Activated B cell treated with CpG ODN at 0.5 μM for 24 hours (primary cell): ENCODE data around the gene LIF. TPM values are rescaled to one million over a fixed set of nuclear protein-coding genes. Genes with fewer than 3 reads are reported as not detected.

Experiments used
- ATAC-seq: fragments of 200-7000 bp; cut with Tn5 transposase; one replicate; pipeline ENCODE4 v1.10.0; 2021; ENCODE audit warnings: low read depth, mild to moderate bottlenecking, moderate library complexity
- CTCF ChIA-PET: fragments of 350-600 bp; sonication (Branson Sonifier 250); formaldehyde crosslinking; loops from one replicate; lab custom pipeline; 2021; ENCODE audit warnings: antibody characterized with exemption; lab: Charles Lee
- POLR2A ChIA-PET: fragments of 350-600 bp; sonication (Branson Sonifier 250); formaldehyde crosslinking; loops from one replicate; lab custom pipeline; 2021; ENCODE audit warnings: antibody characterized with exemption; lab: Charles Lee
- DNase-seq: peaks from one replicate; pipeline ENCODE4 v3.0.0; 2022
- H3K27ac Mint-ChIP-seq: one replicate; pipeline ENCODE4 v1.8.0; 2020; ENCODE audit warnings: mixed read lengths
- H3K27me3 Mint-ChIP-seq: one replicate; pipeline ENCODE4 v1.8.0; 2021; ENCODE audit warnings: mixed read lengths
- H3K36me3 Mint-ChIP-seq: one replicate; pipeline ENCODE4 v1.8.0; 2021; ENCODE audit warnings: low read depth, mixed read lengths
- H3K4me1 Mint-ChIP-seq: one replicate; pipeline ENCODE4 v1.8.0; 2021; ENCODE audit warnings: mixed read lengths
- H3K4me3 Mint-ChIP-seq: one replicate; pipeline ENCODE4 v1.8.0; 2020; ENCODE audit warnings: mild to moderate bottlenecking, mixed read lengths
- H3K9me3 Mint-ChIP-seq: one replicate; pipeline ENCODE4 v1.8.0; 2020; ENCODE audit warnings: mixed read lengths
- CTCF ChIP-seq: fragments of 200-600 bp; IDR thresholded peaks from one replicate; pipeline ENCODE4 v1.8.0; 2022; ENCODE audit warnings: antibody characterized with exemption, mild to moderate bottlenecking
- intact Hi-C: fragments of 100-400 bp; cut with micrococcal nuclease; formaldehyde crosslinking; loops from one replicate; pipeline ENCODE4 v1.15.1; 2024
- total RNA-seq: library from RNA; stranded (reverse); gene quantifications from 2 replicates; pipeline ENCODE4 v1.2.3, GENCODE V29; 2022

LIF gene
- total RNA-seq, 1 donor from 2014 or later = 0.44 TPM

GRCh38 chr22:30248484-30248883 is 1.9 kb upstream of the LIF start:
- ATAC-seq (no peak), DNase-seq (no peak)
- peaks cover 14% of the 10 kb centered on the region for H3K4me1 Mint-ChIP-seq
- H3K9me3 Mint-ChIP-seq = no peaks in the 10 kb centered on the region
- H3K27me3 Mint-ChIP-seq = peaks cover 40% of the 10 kb centered on the region
- POLR2A ChIA-PET = no interaction called here
- CTCF ChIA-PET = interaction anchor here (0.6 kb wide), 1 partner anchor 33 kb away, joined by 3 read pairs; no protein-coding TSS in a partner anchor
- intact Hi-C loops = no loop called here
- H3K4me3 Mint-ChIP-seq = no peak overlapping the region
- no peaks in the 10 kb centered on the region for H3K36me3 Mint-ChIP-seq
- H3K27ac Mint-ChIP-seq = no peak overlapping the region
- no peak for TF ChIP-seq CTCF

GRCh38 chr22:30247974-30248373 is 1.4 kb upstream of the LIF start:
- Mint-ChIP-seq H3K4me1 (peaks cover 14% of the 10 kb centered on the region), H3K27me3 (peaks cover 40% of the 10 kb centered on the region), H3K36me3 (no peaks in the 10 kb centered on the region), H3K4me3 (no peak overlapping the region), H3K27ac (no peak overlapping the region), H3K9me3 (no peaks in the 10 kb centered on the region)
- no peak for TF ChIP-seq CTCF
- ATAC-seq (no peak), DNase-seq (no peak)
- ChIA-PET CTCF (interaction anchor here (0.6 kb wide), 1 partner anchor 33 kb away, joined by 3 read pairs; no protein-coding TSS in a partner anchor), POLR2A (no interaction called here)
- intact Hi-C loops = no loop called here

GRCh38 chr22:30247561-30247960 is 1.0 kb upstream of the LIF start:
- Mint-ChIP-seq H3K4me1 (peaks cover 14% of the 10 kb centered on the region), H3K36me3 (no peaks in the 10 kb centered on the region), H3K27me3 (peaks cover 40% of the 10 kb centered on the region), H3K4me3 (no peak overlapping the region), H3K9me3 (no peaks in the 10 kb centered on the region), H3K27ac (no peak overlapping the region)
- DNase-seq = no peak
- ChIA-PET CTCF (no interaction called here), POLR2A (no interaction called here)
- intact Hi-C loops = no loop called here
- ATAC-seq = no peak
- TF ChIP-seq CTCF = no peak

DNA sequence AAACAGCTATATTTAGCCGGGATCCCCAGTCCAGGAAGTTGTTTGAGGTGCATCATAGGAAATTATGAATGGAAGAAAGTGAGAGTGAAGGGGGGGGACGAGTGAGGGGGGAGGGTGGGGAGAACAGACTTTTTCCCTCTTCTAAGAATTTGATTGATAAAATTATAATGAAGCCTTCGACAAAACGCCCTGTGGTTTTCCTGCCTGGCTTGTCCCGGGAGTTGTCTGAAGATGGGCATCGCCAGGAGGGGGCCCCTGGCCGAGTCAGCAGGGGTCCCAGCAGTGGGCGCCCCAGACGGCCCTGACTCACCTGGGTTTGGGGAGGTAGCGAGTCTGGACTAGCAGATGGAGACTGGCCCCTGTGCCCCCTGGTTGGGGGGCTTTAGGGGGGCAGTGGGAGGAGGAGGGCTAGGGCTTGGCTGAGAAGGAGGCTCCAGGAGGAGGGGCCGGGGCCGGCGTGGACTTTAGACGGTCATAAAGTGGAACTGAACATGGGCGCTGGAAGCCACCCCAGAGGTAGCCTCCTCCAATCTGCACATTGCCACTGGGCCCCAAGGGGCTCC is 336 bp upstream of the LIF start:
- no peaks in the 10 kb centered on the region for H3K9me3 Mint-ChIP-seq
- ATAC-seq (no peak), DNase-seq (no peak)
- no peak overlapping the region for H3K27ac Mint-ChIP-seq
- ChIA-PET POLR2A (interaction anchor here (0.7 kb wide), 1 partner anchor 8 kb away, joined by 3 read pairs; no protein-coding TSS in a partner anchor), CTCF (no interaction called here)
- H3K36me3 Mint-ChIP-seq = no peaks in the 10 kb centered on the region
- TF ChIP-seq CTCF = no peak
- no peak overlapping the region for H3K4me3 Mint-ChIP-seq
- H3K27me3 Mint-ChIP-seq = peaks cover 40% of the 10 kb centered on the region
- intact Hi-C loops = no loop called here
- peaks cover 14% of the 10 kb centered on the region for H3K4me1 Mint-ChIP-seq

DNA sequence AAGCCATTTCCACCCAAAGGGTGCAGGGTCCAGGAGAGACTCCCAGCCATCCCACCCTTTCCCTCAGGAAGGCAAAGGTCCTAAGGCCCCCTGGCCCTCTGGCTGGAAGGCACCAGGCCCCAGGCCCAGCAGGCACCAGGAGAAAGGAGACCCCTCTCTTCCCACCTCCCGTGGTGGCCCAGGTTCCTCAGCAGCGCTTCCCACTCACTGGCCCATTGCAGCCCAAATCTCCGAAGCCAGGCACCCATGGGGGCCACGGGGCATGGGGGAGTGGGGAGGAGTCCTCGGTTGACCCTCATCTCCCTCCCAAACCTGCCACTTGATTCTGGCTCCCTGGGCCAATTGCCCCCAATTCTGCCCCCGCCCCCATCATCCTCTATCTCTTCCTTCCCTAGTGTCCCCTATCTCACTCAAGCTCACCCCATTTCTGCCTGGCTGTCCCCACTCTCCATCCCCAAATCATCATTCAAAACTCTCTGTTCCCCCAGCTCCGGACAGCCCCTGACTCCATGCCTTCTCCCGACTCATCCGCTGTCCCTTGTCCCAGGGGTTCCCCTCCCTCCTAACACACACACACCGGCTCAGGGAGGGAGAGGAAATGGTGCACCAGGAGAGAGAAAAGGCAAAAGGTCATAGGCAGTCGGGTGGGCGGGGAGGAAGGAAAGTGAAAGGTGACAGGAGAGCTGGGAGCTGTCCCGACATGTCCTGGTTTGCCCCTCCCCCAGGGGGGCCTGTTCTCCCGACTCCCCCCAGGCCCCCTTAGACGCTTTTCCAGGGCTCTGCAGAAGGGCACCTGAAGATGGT is 1.2 kb downstream of the LIF start:
- no peaks in the 10 kb centered on the region for H3K36me3 Mint-ChIP-seq
- CTCF ChIA-PET = no interaction called here
- H3K27me3 Mint-ChIP-seq = peaks cover 40% of the 10 kb centered on the region
- H3K27ac Mint-ChIP-seq = no peak overlapping the region
- intact Hi-C loops = no loop called here
- peaks cover 23% of the 10 kb centered on the region for H3K4me1 Mint-ChIP-seq
- TF ChIP-seq CTCF = no peak
- DNase-seq = no peak
- POLR2A ChIA-PET = no interaction called here
- no peaks in the 10 kb centered on the region for H3K9me3 Mint-ChIP-seq
- no peak overlapping the region for H3K4me3 Mint-ChIP-seq
- no peak for ATAC-seq
